HL-60 (cell line): ENCODE data around the gene SH3TC2.

Experiments
- DNase-seq, 2 experiments: peaks; one replicate each; pipeline ENCODE4 v3.0.0-alpha.2; 2010 to 2020; ENCODE audit warnings: low read depth in 1 of 2, low spot score in 1 of 2
- H3K27ac ChIP-seq: fragments of 250-450 bp; sonication (Bioruptor Pico); replicated peaks from 2 replicates; pipeline ENCODE4 v1.5.1; 2020; ENCODE audit warnings: mild to moderate bottlenecking, moderate library complexity
- H3K27me3 ChIP-seq: fragments of 250-450 bp; sonication (Bioruptor Pico); 2 replicates; pipeline ENCODE4 v1.5.1; 2021; ENCODE audit warnings: mild to moderate bottlenecking, moderate library complexity; ENCODE audit not compliant: insufficient read depth, poor library complexity, severe bottlenecking
- H3K4me3 ChIP-seq: replicated peaks from 2 replicates; pipeline ENCODE4 v1.5.1; 2011; ENCODE audit warnings: mild to moderate bottlenecking, control low read depth, low read length; ENCODE audit not compliant: insufficient read depth
- GABPA ChIP-seq: IDR thresholded peaks from 2 replicates; pipeline ENCODE4 v1.6.1; 2012; ENCODE audit warnings: low read depth
- POLR2AphosphoS5 ChIP-seq: IDR thresholded peaks from 2 replicates; pipeline ENCODE4 v1.6.1; 2012; ENCODE audit warnings: low read depth
- SPI1 ChIP-seq: IDR thresholded peaks from 2 replicates; pipeline ENCODE4 v1.6.1; 2012; ENCODE audit warnings: low read depth, mild to moderate bottlenecking, borderline replicate concordance
- TF ChIP-seq, protein P1 (sequence below): IDR thresholded peaks from one replicate; pipeline ENCODE4 v1.5.1; 2011; ENCODE audit warnings: low read length, control low read depth, inconsistent platforms; ENCODE audit not compliant: insufficient read depth
- TF ChIP-seq, protein P2 (sequence below): IDR thresholded peaks from 2 replicates; pipeline ENCODE4 v1.6.1; 2012; ENCODE audit warnings: low read depth; ENCODE audit not compliant: insufficient replicate concordance

SH3TC2 gene

DNA sequence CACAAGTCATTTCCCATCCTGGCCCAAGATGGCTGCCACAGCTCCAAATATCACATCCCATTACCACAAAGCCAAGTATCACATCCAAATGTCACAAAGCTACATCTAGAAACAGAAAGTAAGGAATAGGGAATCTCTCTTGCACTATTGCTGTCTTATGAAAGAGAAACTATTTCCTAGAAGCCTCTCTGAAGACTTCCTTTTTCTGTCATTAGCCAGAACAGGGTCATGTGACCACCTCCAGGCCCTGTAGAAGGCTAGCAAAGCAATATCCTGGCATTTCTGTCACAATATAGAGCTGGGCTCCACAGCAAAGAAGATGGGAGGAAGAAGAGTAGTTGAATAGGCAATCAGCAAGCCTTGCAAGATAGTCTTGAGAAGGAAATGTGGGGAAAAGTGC lies 99.2 kb downstream of the SH3TC2 start:
- Histone ChIP-seq H3K4me3 (no peak overlapping the region), H3K27ac (no peak overlapping the region), H3K27me3 (no peaks in the 10 kb centered on the region)
- TF ChIP-seq, protein P1, sequence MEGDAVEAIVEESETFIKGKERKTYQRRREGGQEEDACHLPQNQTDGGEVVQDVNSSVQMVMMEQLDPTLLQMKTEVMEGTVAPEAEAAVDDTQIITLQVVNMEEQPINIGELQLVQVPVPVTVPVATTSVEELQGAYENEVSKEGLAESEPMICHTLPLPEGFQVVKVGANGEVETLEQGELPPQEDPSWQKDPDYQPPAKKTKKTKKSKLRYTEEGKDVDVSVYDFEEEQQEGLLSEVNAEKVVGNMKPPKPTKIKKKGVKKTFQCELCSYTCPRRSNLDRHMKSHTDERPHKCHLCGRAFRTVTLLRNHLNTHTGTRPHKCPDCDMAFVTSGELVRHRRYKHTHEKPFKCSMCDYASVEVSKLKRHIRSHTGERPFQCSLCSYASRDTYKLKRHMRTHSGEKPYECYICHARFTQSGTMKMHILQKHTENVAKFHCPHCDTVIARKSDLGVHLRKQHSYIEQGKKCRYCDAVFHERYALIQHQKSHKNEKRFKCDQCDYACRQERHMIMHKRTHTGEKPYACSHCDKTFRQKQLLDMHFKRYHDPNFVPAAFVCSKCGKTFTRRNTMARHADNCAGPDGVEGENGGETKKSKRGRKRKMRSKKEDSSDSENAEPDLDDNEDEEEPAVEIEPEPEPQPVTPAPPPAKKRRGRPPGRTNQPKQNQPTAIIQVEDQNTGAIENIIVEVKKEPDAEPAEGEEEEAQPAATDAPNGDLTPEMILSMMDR: no peak
- peak; percentile 90 for TF ChIP-seq SPI1
- TF ChIP-seq, protein P2, sequence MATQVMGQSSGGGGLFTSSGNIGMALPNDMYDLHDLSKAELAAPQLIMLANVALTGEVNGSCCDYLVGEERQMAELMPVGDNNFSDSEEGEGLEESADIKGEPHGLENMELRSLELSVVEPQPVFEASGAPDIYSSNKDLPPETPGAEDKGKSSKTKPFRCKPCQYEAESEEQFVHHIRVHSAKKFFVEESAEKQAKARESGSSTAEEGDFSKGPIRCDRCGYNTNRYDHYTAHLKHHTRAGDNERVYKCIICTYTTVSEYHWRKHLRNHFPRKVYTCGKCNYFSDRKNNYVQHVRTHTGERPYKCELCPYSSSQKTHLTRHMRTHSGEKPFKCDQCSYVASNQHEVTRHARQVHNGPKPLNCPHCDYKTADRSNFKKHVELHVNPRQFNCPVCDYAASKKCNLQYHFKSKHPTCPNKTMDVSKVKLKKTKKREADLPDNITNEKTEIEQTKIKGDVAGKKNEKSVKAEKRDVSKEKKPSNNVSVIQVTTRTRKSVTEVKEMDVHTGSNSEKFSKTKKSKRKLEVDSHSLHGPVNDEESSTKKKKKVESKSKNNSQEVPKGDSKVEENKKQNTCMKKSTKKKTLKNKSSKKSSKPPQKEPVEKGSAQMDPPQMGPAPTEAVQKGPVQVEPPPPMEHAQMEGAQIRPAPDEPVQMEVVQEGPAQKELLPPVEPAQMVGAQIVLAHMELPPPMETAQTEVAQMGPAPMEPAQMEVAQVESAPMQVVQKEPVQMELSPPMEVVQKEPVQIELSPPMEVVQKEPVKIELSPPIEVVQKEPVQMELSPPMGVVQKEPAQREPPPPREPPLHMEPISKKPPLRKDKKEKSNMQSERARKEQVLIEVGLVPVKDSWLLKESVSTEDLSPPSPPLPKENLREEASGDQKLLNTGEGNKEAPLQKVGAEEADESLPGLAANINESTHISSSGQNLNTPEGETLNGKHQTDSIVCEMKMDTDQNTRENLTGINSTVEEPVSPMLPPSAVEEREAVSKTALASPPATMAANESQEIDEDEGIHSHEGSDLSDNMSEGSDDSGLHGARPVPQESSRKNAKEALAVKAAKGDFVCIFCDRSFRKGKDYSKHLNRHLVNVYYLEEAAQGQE: no peak
- TF ChIP-seq GABPA: no peak
- no peak for TF ChIP-seq POLR2AphosphoS5
- peak; percentile 52 to 80 for DNase-seq

DNA sequence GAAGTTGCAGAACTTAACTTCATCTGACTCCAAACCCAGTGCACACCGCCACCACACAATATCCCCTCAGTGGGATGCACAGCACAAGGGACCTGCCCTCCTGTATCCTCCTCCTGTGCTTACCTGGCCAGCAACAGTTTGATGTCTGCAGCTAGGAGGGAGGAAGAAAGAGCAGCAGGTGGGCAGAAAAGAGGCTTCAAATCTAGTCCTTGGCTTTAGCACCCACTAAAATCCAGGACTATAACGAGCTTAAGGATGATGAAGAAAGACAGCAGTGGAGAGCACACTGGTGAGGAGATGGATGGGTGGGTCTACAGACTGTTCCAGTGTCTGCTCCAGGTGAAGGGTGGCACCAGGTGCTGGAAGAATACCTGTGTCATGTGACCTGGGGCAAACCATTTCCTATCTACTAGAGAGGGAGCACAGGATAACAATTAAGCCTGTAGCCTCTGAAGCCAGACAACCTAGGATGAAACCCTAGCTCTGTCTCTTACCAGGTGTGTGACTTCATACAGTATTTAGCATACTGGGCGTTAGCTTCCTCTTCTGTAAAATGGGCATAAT lies 100.0 kb downstream of the SH3TC2 start:
- DNase-seq: no peak
- TF ChIP-seq GABPA (no peak), POLR2AphosphoS5 (no peak)
- TF ChIP-seq, protein P1: no peak
- H3K27ac ChIP-seq: no peak overlapping the region
- no peak overlapping the region for H3K4me3 ChIP-seq
- no peaks in the 10 kb centered on the region for H3K27me3 ChIP-seq

DNA sequence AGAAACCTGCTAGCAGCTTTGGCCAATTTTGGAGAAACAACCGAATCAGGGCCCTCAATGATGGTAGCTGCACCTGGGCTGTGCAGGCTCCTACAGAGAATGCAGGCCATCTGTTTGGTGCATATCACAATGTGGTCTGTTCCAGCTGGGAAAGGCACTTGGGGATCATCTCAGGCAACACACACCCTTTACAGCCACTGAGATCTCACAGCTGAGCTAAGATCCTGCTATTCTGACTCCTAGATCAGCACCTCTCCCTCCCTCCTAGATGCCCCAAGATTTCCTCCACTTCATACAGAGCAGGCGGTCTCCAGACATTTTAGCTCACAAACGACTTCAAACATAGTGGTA lies 100.7 kb downstream of the SH3TC2 start:
- Histone ChIP-seq H3K27me3 (no peaks in the 10 kb centered on the region), H3K4me3 (no peak overlapping the region), H3K27ac (no peak overlapping the region)
- TF ChIP-seq, protein P2: no peak
- TF ChIP-seq, protein P1: no peak
- no peak for TF ChIP-seq POLR2AphosphoS5
- TF ChIP-seq GABPA: no peak
- TF ChIP-seq SPI1: no peak
- no peak for DNase-seq
